ENCODE results near the gene DHRS7B.

DHRS7B gene

GRCh38 chr17:21149621-21150020, 22.9 kb downstream of the DHRS7B start:
- TF ChIP-seq REST (IDR thresholded peaks at IDR 0.05; ENCODE audit: insufficient read depth in 1 of 2, low read depth in 2 of 2, low read length in 2 of 2) (no peak), SIN3A (IDR thresholded peaks at IDR 0.05; ENCODE audit: borderline replicate concordance, insufficient read depth, low read length) (no peak), FOXP2 (optimal IDR thresholded peaks at IDR 0.05; ENCODE audit: borderline replicate concordance, extremely low read depth, extremely low read length, insufficient read depth) (no peak), TAF1 (IDR thresholded peaks at IDR 0.05; ENCODE audit: borderline replicate concordance, insufficient read depth, low read length) (no peak), POLR2AphosphoS5 (IDR thresholded peaks at IDR 0.05; ENCODE audit: low read depth, low read length) (no peak)

GRCh38 chr17:21152731-21153130, 26.0 kb downstream of the DHRS7B start:
- no peak for TF ChIP-seq POLR2AphosphoS5 (IDR thresholded peaks at IDR 0.05; ENCODE audit: low read depth, low read length)
- no peak for TF ChIP-seq TAF1 (IDR thresholded peaks at IDR 0.05; ENCODE audit: borderline replicate concordance, insufficient read depth, low read length)
- TF ChIP-seq SIN3A (IDR thresholded peaks at IDR 0.05; ENCODE audit: borderline replicate concordance, insufficient read depth, low read length): no peak
- TF ChIP-seq FOXP2 (optimal IDR thresholded peaks at IDR 0.05; ENCODE audit: borderline replicate concordance, extremely low read depth, extremely low read length, insufficient read depth): no peak
- TF ChIP-seq REST (IDR thresholded peaks at IDR 0.05; ENCODE audit: insufficient read depth in 1 of 2, low read depth in 2 of 2, low read length in 2 of 2): no peak

- TF ChIP-seq REST (IDR thresholded peaks at IDR 0.05; ENCODE audit: insufficient read depth in 1 of 2, low read depth in 2 of 2, low read length in 2 of 2) (no peak), POLR2AphosphoS5 (IDR thresholded peaks at IDR 0.05; ENCODE audit: low read depth, low read length) (no peak), TAF1 (IDR thresholded peaks at IDR 0.05; ENCODE audit: borderline replicate concordance, insufficient read depth, low read length) (no peak), SIN3A (IDR thresholded peaks at IDR 0.05; ENCODE audit: borderline replicate concordance, insufficient read depth, low read length) (no peak), FOXP2 (optimal IDR thresholded peaks at IDR 0.05; ENCODE audit: borderline replicate concordance, extremely low read depth, extremely low read length, insufficient read depth) (no peak)
These were observed 31.0 kb downstream of the DHRS7B start for GRCh38 chr17:21157586-21158370.

- TF ChIP-seq SIN3A (IDR thresholded peaks at IDR 0.05; ENCODE audit: borderline replicate concordance, insufficient read depth, low read length) (no peak), REST (IDR thresholded peaks at IDR 0.05; ENCODE audit: insufficient read depth in 1 of 2, low read depth in 2 of 2, low read length in 2 of 2) (no peak), TAF1 (IDR thresholded peaks at IDR 0.05; ENCODE audit: borderline replicate concordance, insufficient read depth, low read length) (no peak), FOXP2 (optimal IDR thresholded peaks at IDR 0.05; ENCODE audit: borderline replicate concordance, extremely low read depth, extremely low read length, insufficient read depth) (no peak), POLR2AphosphoS5 (IDR thresholded peaks at IDR 0.05; ENCODE audit: low read depth, low read length) (no peak)
These were observed 33.6 kb downstream of the DHRS7B start for GRCh38 chr17:21160401-21160800.
